SK-N-MC (cell line): ENCODE data around the gene SLC35A5.

Source experiments
- EZH2 ChIP-seq: fragments of 200-600 bp; sonication (generic); IDR thresholded peaks from one replicate; pipeline ENCODE4 v1.6.1; 2017; ENCODE audit warnings: antibody characterized with exemption
- POLR2AphosphoS5 ChIP-seq: IDR thresholded peaks from 2 replicates; pipeline ENCODE4 v1.6.1; 2012; ENCODE audit warnings: mild to moderate bottlenecking, low read depth, low read length, borderline replicate concordance

DNA sequence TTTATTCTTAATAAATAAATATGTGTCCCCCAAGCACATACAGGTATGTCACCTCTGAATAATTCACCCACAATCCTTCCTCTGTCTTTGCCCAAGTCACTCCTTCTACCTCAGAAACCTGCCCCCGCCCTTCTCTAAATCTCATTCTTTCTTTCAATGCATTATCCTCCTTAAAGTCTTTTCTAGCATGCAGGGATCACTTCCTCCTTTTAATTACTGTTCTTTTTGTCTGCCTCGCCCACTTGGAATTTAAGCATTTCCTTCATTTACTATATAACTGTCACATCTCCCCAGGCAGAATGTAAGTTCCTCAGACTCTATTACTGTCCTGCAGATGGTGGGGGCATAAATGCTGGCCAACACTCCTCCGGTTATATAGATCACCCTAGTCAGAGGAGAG, 71.3 kb downstream of the SLC35A5 start:
- no peak for TF ChIP-seq POLR2AphosphoS5
- TF ChIP-seq EZH2, result no peak
